DMS53 (cell line): ENCODE results near the gene FBXW4.
A peak's percentile ranks its signal among the peaks of the same experiment; 100 is the strongest.

Source experiments
- DNase-seq: peaks from one replicate; lab custom pipeline; 2025; lab: John Stamatoyannopoulos, UW

The FBXW4 gene

DNA sequence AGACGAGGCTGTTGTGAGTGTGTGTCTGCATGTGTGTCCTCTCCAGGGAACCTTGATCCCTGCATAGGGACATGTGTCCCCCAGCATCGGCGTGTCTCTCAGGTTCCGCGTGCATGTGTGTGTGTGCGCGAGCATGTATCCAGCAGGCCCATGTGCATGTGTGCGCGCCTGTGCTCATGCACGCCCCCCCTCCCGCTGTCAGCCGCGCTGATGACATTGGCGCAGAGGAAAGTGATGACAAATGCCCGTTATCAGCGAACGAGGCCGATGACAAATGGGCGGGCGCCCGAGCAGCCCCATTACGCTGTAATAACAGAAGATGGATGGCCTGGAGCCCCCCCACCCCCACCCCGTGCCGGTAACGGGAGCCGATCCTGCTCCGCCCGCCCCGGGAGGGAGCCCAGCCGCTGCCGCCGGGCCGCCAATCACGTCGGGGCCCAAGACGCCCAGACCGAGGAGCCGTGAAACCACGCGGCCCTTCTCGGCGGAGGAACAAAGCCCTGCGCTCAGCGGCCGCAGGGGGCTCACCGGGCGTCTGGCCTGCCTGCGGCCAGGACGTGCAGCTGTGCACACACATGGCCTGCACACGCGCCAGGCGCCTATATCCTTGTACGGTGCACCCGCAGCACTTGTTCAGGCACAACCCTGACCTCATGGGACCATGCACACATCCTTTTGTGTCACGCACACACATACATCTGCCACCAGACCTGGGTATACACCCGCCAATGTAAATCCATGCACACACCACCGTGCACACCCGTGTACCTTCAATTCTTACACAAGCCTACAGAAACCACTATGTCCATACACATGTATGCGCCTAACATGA, 128.4 kb downstream of the FBXW4 start:
- DNase-seq = peak; percentile 77

DNA sequence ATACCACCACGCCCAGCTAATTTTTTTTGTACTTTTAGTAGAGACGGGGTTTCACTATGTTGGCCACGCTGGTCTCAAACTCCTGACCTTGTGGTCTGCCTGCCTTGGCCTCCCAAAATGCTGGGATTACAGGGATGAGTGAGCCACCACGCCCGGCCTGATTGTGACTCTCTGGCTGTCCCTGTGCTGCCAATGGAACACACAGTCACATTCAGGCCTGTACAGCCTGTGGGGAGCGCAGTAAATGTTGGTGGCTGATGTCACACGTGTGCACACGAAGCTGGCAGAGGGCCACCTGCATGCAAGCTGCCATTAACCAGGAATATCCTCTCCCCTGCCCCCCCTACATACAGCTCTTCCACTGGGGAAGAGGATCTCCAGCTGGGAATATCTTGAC, 129.0 kb downstream of the FBXW4 start:
- DNase-seq = no peak

DNA sequence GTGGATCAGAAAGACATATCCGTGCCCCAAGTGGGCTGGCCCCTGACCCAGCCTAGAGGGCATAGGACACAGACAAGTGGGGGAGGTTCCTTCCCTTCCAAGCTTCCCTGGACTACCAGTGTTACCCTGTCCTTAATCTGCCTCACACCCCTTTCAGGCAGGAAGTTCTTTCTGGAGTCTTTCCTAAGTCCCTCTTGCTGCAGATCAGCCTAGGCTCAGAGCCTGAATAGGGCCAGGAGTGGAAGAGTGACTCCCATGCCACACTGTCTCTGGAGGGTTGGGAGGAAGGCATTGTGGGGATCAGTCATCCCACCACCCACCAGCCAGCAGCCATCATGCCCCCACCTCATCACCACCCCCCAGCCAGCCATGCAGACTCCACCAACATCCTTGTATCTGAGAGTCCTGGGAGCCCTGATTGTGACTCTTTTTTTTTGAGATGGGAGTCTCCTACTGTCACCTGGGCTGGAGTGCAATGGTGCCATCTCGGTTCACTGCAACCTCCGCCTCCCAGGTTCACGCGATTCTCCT, 129.5 kb downstream of the FBXW4 start:
- DNase-seq = no peak

DNA sequence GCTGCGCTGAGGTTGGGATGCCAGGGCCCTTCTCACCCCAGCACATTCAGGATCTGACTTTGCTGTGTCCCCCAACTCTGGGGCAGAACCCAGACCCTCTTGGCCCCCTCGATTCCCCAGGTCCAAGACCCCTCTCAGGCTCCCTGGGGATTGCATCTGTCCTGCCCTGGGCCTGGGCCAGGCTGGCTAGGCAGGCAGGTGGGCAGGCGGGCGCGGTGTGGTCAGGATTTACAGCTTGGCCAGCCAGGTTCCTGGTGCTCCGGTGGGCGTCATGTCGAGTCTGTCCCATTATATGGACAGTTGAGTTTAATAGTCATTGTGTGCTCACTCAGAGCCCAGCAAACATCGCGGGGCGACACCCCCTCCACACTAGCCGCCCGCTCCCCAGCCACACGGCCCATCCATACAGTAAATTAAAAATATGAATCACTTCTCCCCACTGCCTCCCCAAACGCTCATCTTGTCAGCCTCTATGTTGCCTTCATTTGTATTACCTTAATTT, 130.4 kb downstream of the FBXW4 start:
- no peak for DNase-seq

DNA sequence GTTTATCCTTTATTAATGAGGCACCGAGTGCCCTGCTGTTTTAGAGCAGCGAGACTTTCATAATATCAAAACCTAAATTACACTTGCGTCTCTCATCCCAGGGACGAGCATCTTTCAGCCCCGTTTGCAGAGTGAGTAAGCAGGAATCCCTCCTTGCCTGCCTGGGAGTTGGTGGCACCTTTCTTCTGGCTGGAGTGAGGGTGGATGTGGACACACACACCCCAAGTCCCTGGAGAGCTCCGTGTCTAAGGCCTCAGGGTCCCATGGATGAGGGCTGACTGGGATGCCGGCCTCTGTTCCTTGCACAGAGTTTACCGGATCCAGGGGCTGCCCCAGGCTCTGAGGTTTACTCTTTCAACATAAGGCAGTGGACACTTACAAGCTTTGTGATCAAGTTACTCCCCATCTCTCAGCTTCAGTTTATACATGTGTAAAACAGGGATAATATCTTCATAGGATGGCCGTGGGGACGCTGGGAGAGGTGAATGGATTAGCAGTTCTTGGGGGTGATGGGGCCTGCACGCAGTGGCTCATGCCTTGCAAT, 131.4 kb downstream of the FBXW4 start:
- no peak for DNase-seq

DNA sequence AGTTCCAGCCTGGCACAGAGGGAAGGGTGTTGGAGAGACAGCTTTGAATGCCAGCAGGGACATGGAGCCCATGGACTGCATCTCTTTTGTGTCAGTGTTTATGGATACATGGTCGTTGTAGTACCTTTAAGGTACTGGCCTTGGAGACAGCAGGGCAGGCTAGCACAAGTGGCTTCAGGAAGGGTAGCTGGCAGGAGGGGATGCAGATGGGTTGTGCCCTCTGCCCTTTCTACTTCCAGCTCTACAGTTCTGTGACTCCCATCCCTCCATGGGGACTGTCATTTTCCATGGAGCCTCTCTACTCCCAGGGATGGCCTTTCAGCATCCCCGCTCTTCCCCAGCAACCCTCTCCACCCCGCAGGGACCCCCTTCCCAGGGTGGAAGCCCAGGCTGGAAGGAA, 132.0 kb downstream of the FBXW4 start:
- no peak for DNase-seq

DNA sequence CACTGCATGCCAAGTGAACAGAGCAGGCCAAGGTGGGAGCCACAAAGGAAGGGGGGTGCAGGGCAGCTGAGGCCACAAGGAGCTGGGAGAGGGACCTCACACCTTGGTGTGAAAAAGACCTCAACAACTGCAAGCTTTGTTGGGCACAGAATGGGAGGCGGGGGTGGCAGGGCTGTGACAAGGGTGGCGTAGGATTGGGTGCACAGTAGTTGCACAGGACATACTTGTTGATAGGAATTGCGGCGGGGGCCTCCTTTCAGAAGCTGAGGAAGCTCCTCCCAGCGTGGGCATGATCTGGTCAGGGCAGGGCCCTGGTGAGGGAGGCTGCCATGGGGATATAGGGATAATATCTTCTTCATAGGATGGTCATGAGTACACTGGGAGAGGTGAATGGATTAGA, 132.7 kb downstream of the FBXW4 start:
- DNase-seq = no peak

DNA sequence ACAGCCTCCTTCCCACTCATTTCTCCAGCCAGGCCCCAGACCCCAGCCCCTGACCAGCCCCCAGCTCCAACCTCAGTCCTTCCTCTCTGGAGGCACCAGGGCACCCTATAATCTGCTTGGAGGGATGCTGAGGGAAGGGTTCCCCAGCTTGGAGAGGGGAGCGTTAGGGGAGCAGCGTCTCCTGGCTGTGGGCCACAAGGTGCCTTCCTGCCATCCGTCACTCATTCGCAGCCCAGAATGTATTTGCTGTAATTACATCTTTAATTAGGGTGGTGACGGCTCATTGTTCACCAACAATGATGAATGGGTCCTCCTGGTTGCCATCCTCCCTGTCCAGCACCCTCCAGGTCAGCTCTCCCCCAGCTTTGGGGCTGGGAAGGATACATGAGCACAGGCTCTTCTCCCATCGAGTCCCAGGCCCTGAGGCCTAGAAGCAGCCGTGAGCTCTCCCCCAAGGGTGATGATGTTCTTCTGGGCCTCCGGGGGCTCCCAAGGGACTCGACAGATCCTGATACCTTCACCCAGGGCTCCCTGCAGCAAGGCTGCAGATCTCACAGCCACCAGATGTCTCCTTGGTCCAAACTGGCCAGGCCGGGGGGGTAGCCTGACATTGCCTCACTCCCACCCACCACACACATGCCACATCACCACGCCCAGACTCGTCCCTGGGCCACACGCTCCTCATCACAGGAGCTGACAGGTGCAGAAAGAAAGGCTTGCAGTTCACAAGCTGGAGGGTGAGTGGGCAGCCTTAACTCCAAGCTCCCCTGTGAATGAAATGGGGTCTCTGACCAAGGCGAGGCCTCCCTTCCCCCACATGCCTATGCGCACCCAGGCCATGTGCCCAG, 133.7 kb downstream of the FBXW4 start:
- DNase-seq = no peak
